Right lobe of liver (tissue), 4 donors: ENCODE results near the gene NDUFA11.

Experiments
- CTCF ChIP-seq, 4 donors: fragments of 200-600 bp in 3 of 4; fragments of 450-650 bp in 1 of 4; IDR thresholded peaks; one replicate each; pipeline versions ENCODE4 v1.5.1 to v1.8.0; 2016 to 2022; ENCODE audit warnings: antibody characterized with exemption in 4 of 4, mild to moderate bottlenecking in 2 of 4
- POLR2A ChIP-seq: fragments of 450-650 bp; IDR thresholded peaks from one replicate; pipeline ENCODE4 v1.6.1; 2017; ENCODE audit warnings: antibody characterized with exemption, mild to moderate bottlenecking
- donor health status: DM: no; HTN: no; CAD: no.
- donor health status: DM: no; HTN: no; CAD: no.
- donor health status: DM: no; HTN: yes; CAD: no.

DNA sequence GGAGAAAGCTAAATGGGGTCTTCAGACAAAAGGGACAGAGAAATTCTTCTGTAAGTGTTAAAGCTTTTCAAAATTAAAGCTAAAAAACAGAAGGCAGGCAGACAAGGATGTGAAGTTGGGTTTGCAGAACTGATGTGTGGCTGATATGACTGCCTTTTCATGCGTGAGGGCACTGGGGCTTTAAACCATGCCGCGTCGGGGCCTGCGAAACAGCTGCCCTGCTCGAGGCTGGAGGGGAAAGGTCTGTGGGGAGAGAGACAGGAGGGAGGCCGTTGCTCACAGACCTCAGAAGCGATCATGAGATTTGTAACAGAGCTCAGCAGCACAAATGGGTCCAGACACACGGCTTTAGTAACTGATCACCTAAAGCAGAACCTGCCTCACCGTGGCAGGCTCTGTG, 34.0 kb upstream of the NDUFA11 start:
- TF ChIP-seq CTCF (IDR thresholded peaks at IDR 0.05) (no peak), POLR2A (no peak)
